Middle frontal gyrus (tissue), 1 donor: Measurements from ENCODE around the gene HIVEP1.

Experiments used
- DNase-seq: peaks from one replicate; pipeline ENCODE4 v3.0.0-alpha.2; 2015; ENCODE audit warnings: low spot score; ENCODE audit errors: extremely low spot score

The HIVEP1 gene

DNA sequence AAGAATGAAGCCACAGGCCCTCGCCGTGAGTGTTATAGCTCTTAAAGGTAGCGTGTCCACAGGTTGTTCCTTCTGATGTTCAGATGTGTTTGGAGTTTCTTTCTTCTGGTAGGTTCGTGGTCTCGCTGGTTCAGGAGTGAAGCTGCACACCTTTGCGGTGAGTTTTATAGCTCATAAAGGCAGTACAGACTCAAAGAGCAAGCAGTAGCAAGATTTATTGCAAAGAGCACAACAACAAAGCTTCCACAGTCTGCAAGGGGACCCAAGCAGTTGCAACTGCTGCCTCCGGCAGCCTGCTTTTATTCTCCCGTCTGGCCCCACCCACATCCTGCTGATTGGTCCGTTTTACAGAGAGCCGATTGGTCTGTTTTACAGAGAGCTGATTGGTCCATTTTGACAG, 5.2 kb downstream of the HIVEP1 start:
- DNase-seq: no peak

- no peak for DNase-seq
These were observed 5.8 kb downstream of the HIVEP1 start for GRCh38 chr6:12017876-12018401.

DNA sequence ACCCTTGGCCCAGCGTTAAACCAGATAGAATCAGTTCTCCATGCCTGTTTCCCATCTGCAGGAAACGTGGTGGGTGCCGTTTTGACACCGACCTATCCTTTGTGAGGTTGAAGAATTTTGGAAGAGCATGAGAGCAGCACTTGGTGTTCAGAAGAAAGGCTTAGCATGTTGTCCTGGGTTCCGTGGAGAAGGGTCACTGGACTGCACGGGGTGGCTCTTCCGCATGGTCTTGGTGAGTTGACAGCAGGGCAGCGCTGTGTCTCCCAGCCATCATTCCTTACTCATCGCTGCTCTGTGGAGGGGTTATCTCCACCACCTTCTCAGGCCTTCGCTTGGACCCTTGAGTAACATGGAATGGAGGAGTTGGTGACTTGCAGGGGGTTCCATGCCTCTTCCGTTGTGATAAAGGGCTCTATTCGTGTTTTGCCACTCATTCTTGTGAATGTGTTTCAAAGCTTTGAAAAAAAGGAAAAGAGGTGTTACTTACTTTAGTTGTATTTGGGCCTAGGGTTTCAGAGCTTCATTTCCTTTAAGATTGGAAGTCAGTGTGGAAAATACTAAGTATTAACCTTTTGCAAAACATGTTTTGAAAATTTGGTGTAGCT, 8.2 kb downstream of the HIVEP1 start:
- DNase-seq: no peak

- no peak for DNase-seq
These were observed 10.4 kb downstream of the HIVEP1 start for GRCh38 chr6:12022481-12022880.

GRCh38 chr6:12022953-12023388, 10.9 kb downstream of the HIVEP1 start:
- no peak for DNase-seq

DNA sequence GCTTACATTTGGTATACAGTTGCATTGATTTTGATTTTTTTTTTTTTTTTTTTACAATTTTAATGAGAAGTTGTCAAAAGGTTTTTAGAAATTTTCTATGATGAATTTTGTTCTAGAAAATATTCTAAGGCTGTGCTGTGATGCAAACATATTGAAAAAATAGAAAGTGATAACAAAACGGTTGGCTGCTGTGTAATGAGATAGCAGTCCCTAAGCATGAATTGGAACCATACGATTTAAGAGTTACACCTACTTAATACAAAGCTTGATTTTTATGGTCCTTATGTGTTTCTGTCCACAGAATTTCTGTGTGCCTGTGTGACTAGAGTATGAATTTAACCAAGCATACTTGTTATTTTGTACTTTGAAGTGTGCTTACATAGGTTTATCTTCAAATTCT, 12.1 kb downstream of the HIVEP1 start:
- no peak for DNase-seq

GRCh38 chr6:12024699-12025434, 12.8 kb downstream of the HIVEP1 start:
- DNase-seq: no peak

DNA sequence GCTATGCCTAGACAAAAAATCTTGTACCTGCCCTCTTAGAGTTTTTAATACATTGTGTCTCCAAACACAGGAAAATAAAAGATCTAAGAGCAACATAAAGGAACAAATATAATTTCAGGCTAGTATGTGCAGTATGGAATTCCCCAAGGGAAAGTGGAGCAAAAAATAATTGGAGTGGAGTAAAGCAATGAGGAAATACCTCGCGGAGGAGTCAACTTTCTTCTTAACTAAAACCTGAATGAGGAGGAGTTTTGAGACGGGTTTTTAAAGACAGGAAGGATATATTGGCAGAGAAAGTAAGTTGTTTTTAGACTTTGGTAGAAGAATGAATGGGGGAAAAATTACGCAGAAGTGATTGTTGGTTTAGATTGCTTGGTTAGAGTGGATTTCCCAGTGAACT, 14.0 kb downstream of the HIVEP1 start:
- DNase-seq: no peak

GRCh38 chr6:12026833-12027232, 14.7 kb downstream of the HIVEP1 start:
- DNase-seq: no peak

DNA sequence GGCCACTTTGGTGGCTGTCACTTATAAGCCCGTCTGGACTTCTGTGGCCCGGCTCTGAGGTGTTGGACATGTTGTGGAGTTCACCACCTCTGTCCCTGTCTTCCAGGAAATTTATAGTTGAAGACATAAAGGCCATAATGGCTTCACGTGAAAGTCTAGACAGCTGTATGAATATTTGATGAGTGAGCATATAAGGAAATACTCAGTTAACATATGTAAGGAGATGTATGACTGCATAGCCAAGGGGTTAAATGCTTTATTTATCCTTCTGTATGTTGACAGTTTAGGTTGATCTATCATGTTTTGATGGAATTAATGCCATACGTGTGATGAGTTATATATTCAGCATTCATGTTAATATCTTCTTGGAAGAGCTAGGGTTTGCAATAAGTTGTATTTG, 16.1 kb downstream of the HIVEP1 start:
- no peak for DNase-seq

GRCh38 chr6:12029979-12030737, 18.0 kb downstream of the HIVEP1 start:
- DNase-seq: no peak

- no peak for DNase-seq
These were observed 19.0 kb downstream of the HIVEP1 start for GRCh38 chr6:12030993-12031550.

- DNase-seq: no peak
These were observed 20.9 kb downstream of the HIVEP1 start for GRCh38 chr6:12032783-12033573.

DNA sequence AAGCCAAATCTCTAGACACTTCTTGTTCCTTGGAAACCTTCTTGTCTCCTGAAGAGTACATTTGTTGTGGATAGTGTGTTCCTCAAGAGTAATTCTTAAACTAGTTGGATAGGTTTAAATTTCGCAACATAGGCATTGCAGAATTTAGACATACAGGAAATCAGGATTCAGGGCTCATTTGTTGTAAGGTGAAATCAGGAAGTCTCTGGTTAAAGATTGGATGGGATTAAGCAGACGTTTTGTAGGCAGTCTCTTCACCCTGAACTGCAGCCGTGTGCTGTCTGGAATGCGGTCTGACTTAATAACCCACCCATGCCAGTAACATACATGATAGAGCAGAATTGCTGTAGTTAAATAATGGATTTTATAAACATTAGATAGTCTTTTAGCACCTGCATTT, 21.7 kb downstream of the HIVEP1 start:
- DNase-seq: no peak

DNA sequence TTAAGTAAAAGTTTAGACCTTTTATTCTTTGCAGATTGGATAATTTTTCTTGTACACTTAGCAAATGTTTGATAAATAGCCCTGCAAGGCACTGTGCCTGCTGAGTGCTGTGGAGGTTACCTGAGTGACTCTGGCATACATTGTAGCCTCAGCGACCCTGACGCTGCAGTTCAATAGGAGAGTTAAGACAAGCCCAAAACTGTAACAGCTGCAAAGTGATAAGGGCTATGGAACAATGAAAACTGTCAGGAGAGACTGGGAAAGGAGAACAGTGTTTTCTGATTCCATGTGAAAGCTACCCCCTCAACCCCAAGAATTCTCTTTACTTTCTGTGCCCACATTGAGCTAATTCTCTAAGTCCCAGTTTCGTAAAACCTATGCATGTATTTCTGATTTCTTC, 22.2 kb downstream of the HIVEP1 start:
- no peak for DNase-seq

DNA sequence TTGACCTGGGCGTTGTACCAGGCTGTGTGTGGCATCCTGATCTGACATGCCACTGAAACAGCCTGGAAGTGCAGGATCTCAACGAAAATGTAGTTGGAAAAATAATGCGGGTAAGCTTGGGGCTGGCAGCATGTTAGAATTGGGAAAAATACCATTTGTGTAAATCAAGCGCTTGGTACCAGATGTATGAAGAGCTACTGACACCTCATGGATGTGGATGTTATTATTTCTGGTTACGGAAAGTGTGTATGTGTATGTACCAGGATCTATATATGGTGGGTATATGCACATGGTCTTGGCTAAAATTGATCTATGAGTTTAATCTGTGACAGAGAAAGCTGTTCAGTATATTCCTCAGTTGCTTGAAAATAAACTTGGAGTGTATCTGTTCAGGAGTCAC, 22.7 kb downstream of the HIVEP1 start:
- no peak for DNase-seq

- DNase-seq: no peak
These were observed 24.7 kb downstream of the HIVEP1 start for GRCh38 chr6:12036766-12037165.

GRCh38 chr6:12037798-12038197, 25.7 kb downstream of the HIVEP1 start:
- DNase-seq: no peak

DNA sequence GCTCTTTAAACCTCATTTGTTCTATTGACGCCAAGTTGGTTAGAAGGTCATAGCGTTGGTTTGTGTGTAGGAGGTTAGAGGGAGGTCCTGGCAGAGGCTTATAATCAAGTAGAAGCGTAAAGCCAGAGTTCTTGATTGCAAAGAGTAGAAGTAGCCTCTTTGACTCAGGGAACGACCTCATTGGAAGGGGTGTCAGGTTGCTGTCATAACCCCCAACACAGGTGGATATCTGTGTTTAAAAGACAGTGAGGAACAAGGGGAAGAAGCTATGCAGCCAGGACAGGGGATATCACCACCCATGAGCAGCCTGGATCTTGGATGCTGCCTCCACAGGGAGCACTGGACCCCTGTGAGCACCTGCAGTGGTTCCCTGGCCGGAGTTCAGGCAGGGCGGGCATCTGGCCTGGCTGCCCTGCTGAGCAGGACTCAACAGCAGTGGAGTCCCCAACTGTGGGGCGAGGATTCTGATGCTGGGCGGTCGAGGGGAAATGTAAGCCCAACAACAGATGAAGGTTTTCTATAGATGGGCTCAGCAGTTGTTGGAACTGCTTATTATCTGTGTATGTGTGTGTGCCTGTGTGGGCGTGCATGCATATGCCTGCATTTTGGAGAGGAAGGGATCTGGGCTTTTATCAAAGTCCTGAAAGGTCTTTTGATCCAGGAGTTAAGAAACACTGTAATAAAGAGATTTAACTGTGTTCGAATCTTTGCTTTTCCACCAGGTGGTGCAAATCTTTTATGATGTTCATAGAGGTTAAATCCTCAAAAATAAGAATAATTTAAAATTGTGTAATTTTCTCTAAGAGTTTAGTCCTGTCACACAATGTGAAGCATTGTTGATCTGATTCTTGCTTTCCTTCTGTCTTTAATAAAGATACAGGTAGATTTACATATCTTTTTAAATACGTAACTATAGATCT, 27.7 kb downstream of the HIVEP1 start:
- DNase-seq: no peak

DNA sequence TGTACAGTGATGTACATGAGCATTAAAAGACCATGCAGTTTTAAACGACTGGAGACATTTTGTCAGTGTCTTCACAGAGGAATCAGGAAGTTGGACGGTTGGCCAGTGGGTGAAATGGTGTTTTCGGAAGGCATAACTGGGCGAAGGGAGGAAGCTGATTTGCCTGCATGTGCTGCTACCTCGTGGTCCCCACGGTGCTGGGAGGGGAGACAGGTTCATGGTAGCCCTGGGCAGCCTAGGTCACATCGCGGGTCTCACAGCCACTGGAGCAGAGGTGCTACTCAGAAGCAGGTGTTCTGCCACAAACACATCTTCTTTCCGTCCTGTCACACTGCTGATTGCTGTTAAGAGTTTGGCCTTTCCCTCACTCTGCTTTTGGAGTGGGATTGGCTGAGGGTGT, 35.2 kb downstream of the HIVEP1 start:
- DNase-seq: no peak
